DND-41 (cell line): Measurements from ENCODE around the gene C9orf40.

ENCODE experiments used
- EZH2 ChIP-seq: IDR thresholded peaks from 3 replicates; pipeline ENCODE4 v1.6.1; 2012; ENCODE audit warnings: borderline replicate concordance, low read depth, mild to moderate bottlenecking, moderate library complexity, low read length, inconsistent platforms; ENCODE audit not compliant: severe bottlenecking
- TF ChIP-seq, protein P1 (sequence below): IDR thresholded peaks from 2 replicates; pipeline ENCODE4 v1.5.1; 2012; ENCODE audit warnings: borderline replicate concordance, low read length, moderate library complexity, mild to moderate bottlenecking; ENCODE audit not compliant: poor library complexity, severe bottlenecking; ENCODE audit errors: extremely low read depth

DNA sequence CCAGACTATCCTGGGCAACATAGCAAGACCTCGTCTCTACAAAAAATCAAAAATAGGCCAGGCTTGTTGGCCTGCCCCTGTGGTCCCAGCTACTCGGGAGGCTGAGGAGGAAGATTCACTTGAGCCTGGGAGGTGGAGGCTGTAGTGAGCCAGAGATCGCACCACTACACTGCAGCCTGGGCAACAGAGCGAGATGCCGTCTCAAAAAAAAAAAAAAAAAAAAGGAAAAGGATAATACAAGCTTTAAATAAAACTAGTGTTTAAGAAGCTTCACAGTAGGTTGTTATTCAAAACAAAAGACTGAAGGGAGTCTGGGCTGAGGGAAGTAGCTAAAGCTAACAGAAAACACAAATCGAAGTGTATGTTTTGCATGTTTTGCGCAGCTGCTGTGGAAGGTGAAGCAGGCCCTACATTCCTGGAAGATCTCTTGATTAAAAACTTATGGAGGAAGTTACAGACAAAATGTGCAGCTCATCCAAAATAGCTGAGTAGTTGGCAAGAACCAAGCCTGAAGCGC lies 581 bp upstream of the C9orf40 start:
- TF ChIP-seq, protein P1, sequence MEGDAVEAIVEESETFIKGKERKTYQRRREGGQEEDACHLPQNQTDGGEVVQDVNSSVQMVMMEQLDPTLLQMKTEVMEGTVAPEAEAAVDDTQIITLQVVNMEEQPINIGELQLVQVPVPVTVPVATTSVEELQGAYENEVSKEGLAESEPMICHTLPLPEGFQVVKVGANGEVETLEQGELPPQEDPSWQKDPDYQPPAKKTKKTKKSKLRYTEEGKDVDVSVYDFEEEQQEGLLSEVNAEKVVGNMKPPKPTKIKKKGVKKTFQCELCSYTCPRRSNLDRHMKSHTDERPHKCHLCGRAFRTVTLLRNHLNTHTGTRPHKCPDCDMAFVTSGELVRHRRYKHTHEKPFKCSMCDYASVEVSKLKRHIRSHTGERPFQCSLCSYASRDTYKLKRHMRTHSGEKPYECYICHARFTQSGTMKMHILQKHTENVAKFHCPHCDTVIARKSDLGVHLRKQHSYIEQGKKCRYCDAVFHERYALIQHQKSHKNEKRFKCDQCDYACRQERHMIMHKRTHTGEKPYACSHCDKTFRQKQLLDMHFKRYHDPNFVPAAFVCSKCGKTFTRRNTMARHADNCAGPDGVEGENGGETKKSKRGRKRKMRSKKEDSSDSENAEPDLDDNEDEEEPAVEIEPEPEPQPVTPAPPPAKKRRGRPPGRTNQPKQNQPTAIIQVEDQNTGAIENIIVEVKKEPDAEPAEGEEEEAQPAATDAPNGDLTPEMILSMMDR: no peak
- no peak for TF ChIP-seq EZH2
